Effector memory CD4-positive, alpha-beta T cell (primary cell): ENCODE data around the gene CELF5.
"Not testable (repeated sequence)": the region's sequence is repeated elsewhere in the genome, so short reads cannot be mapped to it uniquely, and the experiment has no call there.

Source experiments
- DNase-seq, 3 donors: peaks; one replicate each; pipeline ENCODE4 v3.0.0-alpha.2; 2020
- H3K27ac ChIP-seq: 2 replicates; pipeline ENCODE4 v1.7.0; 2013; ENCODE audit warnings: mild to moderate bottlenecking, low read length, moderate library complexity; ENCODE audit not compliant: insufficient read depth, poor library complexity, severe bottlenecking
- H3K27me3 ChIP-seq: replicated peaks from 2 replicates; pipeline ENCODE4 v1.7.0; 2013; ENCODE audit warnings: mild to moderate bottlenecking, low read length; ENCODE audit not compliant: insufficient read depth, control insufficient read depth, poor library complexity, severe bottlenecking
- H3K36me3 ChIP-seq: 2 replicates; pipeline ENCODE4 v1.7.0; 2013; ENCODE audit warnings: mild to moderate bottlenecking, low read length, moderate library complexity; ENCODE audit not compliant: control insufficient read depth, insufficient read depth
- H3K4me1 ChIP-seq: 2 replicates; pipeline ENCODE4 v1.7.0; 2013; ENCODE audit warnings: low read length, mild to moderate bottlenecking; ENCODE audit not compliant: control insufficient read depth, insufficient read depth, poor library complexity, severe bottlenecking
- H3K4me3 ChIP-seq: 2 replicates; pipeline ENCODE4 v1.7.0; 2013; ENCODE audit warnings: low read length, low read depth, mild to moderate bottlenecking; ENCODE audit not compliant: insufficient read depth, poor library complexity, severe bottlenecking
- H3K9me3 ChIP-seq: 2 replicates; pipeline ENCODE4 v1.7.0; 2013; ENCODE audit warnings: mild to moderate bottlenecking, low read length, moderate library complexity; ENCODE audit not compliant: control insufficient read depth

CELF5 gene

DNA sequence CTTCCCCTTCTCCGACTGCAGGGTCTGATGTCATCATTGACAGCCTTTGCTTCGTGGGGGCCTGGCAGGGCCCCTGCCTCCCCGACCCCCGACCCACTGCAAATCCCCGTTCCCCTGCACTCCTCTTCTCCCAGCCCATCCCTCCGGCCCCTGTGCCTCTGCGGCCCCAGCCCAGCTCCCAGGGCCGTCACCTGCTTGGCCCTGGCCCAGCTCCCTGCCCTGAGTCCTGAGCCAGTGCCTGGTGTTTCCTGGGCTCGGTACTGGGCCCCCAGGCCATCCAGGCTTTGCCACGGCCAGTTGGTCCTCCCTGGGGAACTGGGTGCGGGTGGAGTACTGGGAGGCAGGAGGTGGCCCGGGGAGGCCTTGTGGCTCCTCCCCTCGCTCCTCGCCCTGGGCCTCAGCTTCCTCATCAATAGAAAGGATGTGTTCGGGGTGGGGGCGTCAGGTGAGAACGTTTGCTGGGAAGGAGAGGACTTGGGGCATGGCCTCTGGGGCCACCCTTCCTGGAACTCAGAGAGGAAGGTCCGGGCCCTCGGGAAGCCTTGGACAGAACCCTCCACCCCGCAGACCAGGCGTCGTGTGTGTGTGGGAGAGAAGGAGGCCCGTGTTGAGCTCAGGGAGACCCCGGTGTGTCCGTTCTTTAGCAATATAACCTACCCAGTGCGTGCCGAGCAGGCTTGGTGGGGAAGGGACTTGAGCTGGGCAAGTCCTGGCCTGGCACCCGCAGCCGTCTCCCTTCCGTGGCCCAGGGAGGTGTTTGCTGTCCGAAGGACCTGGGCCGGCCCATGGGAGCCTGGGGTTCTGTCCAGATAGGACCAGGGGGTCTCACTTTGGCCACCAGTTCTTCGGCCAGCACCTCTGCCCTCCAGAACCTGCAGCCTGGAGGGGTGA is 15.9 kb upstream of the CELF5 start:
- Histone ChIP-seq H3K36me3 (peaks cover 33% of the 10 kb centered on the region), H3K4me3 (no peak overlapping the region), H3K27me3 (no peaks in the 10 kb centered on the region), H3K4me1 (no peaks in the 10 kb centered on the region), H3K9me3 (no peaks in the 10 kb centered on the region), H3K27ac (no peak overlapping the region)
- DNase-seq = no peak

DNA sequence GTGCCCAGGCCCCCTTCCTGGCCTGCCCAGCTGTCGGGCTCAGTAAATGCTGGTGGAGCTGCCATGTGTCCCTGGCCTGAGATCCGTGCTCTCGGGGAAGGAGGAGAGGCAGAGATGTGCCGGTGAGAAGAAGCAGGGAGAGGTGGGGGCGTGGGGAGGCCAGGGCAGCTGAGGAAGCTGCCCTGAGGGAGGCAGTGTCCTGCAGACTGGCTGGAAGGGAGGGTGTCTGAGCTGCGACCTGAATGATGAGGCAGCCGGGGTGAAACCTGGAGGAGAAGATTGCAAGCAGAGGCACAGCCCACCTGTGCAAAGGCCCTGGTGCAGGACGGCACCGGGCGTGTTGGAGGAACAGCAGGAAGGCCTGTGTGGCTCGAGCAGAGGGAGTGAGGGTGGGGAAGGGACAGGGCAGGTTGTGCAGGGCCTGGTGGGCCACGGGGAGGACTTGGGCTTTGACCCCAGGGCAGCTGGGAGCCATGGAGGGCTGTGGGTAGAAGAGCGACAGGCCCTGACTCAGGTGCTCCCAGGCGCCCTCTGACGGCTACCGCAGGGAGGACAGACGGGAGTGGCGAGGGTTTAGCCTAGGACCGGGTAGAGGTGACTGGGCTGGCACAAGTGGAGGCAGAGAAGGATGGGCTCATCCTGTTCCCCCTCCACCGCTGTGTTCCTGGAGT is 14.0 kb upstream of the CELF5 start:
- no peak overlapping the region for H3K27ac ChIP-seq
- no peaks in the 10 kb centered on the region for H3K4me1 ChIP-seq
- peak; percentile 28 to 51 (median 32) for DNase-seq
- H3K9me3 ChIP-seq = no peaks in the 10 kb centered on the region
- H3K27me3 ChIP-seq = no peaks in the 10 kb centered on the region
- H3K36me3 ChIP-seq = peaks cover 18% of the 10 kb centered on the region
- no peak overlapping the region for H3K4me3 ChIP-seq

DNA sequence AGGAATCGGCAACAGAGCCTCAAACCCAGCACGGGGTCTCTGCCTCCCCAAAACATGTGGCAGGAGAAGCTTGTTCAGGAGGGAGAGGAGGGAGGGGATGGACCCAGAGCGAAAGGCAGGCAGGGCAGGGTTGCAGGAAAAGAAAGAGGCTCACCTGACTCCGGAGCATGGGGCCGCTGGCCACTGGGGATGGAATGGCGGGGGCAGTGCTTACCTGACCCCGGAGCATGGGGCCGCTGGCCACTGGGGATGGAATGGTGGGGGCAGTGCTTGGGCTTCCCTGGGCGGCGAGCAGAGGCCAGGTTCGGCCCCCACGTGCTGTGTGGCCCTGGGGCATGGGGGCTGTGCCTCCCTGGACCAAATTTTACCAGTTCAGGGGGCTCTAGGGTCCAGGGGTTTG is 13.3 kb upstream of the CELF5 start:
- peaks cover 18% of the 10 kb centered on the region for H3K36me3 ChIP-seq
- no peaks in the 10 kb centered on the region for H3K9me3 ChIP-seq
- H3K27me3 ChIP-seq = no peaks in the 10 kb centered on the region
- H3K4me1 ChIP-seq = no peaks in the 10 kb centered on the region
- DNase-seq = no peak
- no peak overlapping the region for H3K4me3 ChIP-seq
- no peak overlapping the region for H3K27ac ChIP-seq

DNA sequence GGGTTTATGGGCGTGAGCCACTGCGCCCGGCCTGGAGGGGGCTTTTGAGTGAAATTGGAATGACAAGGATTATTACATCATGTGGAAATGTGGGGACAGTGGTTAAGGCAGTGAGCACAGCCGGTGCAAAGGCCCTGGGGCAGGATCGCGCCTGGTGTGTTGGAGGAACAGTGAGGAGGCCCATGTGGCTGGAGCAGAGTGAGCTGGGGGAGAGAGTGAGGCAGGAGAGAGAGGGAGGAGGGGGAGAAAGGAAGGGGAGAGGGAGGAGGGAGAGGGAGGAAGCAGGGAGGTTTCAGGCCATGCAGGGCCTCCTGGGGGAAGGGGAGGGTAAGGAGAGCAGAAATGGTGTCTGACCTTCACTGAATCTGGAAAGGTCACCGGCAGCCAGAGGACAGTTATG is 11.3 kb upstream of the CELF5 start:
- DNase-seq = no peak
- no peaks in the 10 kb centered on the region for H3K27me3 ChIP-seq
- H3K27ac ChIP-seq = no peak overlapping the region
- no peaks in the 10 kb centered on the region for H3K9me3 ChIP-seq
- no peaks in the 10 kb centered on the region for H3K4me1 ChIP-seq
- H3K4me3 ChIP-seq = no peak overlapping the region
- H3K36me3 ChIP-seq = peaks cover under 1% of the 10 kb centered on the region

DNA sequence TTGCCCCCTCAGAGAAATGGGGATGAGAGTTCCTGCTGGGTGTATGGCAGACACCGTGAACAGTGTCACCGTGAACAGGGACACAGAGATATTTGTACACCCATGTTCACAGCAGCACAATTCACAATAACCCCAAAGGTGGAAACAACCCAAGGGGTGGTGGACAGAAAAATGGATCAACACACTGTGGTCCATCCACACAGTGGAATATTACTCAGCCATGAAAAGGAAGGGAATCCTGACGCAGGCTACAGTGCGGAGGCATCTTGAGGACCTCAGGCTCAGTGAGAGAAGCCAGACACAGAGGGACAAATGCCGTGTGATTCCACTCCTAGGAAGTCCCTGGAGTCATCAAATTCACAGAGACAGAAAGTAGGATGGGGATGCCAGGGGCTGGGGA is 7.6 kb upstream of the CELF5 start:
- Histone ChIP-seq H3K36me3 (no peaks in the 10 kb centered on the region), H3K27ac (no peak overlapping the region), H3K4me3 (no peak overlapping the region), H3K9me3 (no peaks in the 10 kb centered on the region), H3K4me1 (no peaks in the 10 kb centered on the region), H3K27me3 (no peaks in the 10 kb centered on the region)
- DNase-seq = no peak

DNA sequence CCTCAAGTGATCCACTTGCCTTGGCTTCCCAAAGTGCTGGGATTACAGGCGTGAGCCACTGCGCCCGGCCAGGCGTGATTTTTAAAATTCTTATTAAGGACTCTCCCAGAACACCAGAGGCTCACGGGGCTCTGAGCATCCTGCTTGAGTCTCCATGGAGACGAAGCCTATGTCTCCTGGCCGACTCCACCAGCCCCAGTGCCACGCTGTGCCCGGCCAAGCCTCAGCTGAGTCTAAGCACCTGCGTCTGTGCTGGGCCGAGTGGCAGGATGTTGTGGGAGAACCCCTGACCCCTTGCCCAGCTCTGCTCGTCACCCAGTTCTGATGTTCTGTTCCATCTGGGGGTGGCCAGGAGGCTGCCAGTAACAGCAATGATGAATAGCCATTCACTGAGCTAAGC is 3.9 kb upstream of the CELF5 start:
- Histone ChIP-seq H3K27ac (no peak overlapping the region), H3K36me3 (no peaks in the 10 kb centered on the region), H3K9me3 (no peaks in the 10 kb centered on the region), H3K4me3 (no peak overlapping the region), H3K27me3 (peaks cover 11% of the 10 kb centered on the region), H3K4me1 (no peaks in the 10 kb centered on the region)
- DNase-seq = no peak

DNA sequence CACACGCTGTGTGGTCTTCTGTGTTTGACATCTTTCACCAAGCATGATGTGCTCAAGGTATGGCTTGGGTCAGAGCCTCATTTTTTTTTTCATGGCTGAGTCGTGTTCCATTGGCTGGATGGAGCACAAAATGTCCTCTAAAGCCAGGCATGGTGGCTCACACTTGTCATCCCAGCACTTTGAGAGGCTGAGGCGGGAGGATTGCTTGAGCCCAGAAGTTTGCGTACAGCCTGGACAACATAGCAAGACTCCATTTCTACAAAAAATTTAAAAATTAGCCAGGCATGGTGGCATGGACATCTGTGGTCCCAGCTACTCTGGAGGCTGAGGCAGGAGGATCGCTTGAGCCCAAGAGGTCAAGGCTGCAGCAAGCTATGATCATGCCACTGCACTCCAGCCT is 2.9 kb upstream of the CELF5 start:
- H3K27me3 ChIP-seq = peaks cover 21% of the 10 kb centered on the region
- H3K27ac ChIP-seq, DNase-seq, H3K4me3 ChIP-seq, H3K9me3 ChIP-seq, H3K36me3 ChIP-seq, H3K4me1 ChIP-seq: not testable (repeated sequence)

DNA sequence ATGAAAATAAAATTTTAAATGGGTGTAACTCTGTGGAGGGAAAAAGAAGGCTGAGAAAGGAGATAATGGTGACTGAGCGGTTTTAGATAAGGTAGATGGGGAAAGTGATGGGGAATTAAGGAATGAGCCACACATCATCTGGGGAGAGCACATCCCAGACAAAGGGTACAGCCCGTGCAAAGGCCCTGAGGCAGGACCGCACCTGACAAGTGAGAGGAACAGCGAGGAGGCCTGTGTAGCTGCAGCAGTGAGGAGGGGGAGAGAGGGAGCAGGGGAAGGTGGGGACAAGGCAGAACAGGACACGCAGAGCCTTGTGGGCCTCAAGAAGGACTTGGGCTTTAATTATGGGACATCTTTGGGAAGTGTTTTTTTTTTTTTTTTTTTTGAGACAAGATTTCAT is 1.8 kb upstream of the CELF5 start:
- H3K27ac ChIP-seq = no peak overlapping the region
- no peaks in the 10 kb centered on the region for H3K9me3 ChIP-seq
- H3K4me3 ChIP-seq = no peak overlapping the region
- no peaks in the 10 kb centered on the region for H3K36me3 ChIP-seq
- H3K4me1 ChIP-seq = no peaks in the 10 kb centered on the region
- H3K27me3 ChIP-seq = peaks cover 30% of the 10 kb centered on the region
- no peak for DNase-seq

DNA sequence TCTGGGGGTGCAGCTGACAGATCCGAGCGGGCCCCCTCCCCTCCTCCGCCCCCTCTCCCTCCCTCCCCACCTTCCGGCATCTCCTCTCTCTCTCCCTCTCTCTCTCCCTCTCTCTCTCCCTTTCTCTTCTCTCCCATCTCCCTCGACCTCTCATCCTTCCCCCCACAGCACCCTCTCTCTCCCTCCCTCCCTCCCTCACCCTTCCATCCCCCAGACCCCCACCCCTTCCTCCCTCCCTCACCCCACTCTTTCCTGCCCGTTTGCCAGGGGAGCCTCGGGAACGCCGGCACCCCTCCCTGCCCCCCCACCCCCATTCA is 666 bp downstream of the CELF5 start:
- Histone ChIP-seq H3K27ac (no peak overlapping the region), H3K27me3 (peaks cover 37% of the 10 kb centered on the region), H3K4me3 (no peak overlapping the region), H3K4me1 (no peaks in the 10 kb centered on the region), H3K36me3 (no peaks in the 10 kb centered on the region), H3K9me3 (no peaks in the 10 kb centered on the region)
- no peak for DNase-seq

DNA sequence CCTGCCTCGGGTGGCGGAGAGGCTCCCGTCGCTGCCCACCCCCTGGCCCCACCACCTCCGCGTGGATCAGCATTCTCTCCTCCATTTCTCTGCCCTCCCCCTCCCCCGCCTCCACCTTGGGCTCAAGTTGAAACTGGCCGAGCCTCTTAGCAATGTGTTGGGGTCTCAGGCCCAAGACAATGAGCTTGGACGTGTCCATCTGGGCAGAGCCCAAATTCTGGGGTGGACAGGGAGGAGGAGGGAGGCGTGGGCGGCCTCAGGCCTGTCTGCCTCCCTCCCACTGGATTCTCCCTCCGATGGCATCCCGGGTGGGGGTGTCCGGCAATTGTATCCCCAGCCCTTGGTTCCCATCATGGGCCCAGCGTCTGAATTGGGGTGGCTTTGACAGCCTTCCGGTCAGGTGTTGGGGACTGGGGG is 1.2 kb downstream of the CELF5 start:
- Histone ChIP-seq H3K36me3 (no peaks in the 10 kb centered on the region), H3K4me3 (no peak overlapping the region), H3K27ac (no peak overlapping the region), H3K4me1 (no peaks in the 10 kb centered on the region), H3K27me3 (peaks cover 37% of the 10 kb centered on the region), H3K9me3 (no peaks in the 10 kb centered on the region)
- no peak for DNase-seq
